Endothelial cell of umbilical vein (primary cell): ENCODE measurements around the gene LRFN5.

ENCODE experiments used
- CTCF ChIP-seq, 2 donors: IDR thresholded peaks; 1 replicate in 1 of 2; 2 replicates in 1 of 2; pipeline ENCODE4 v1.5.1; 2011; ENCODE audit warnings: low read length in 2 of 2, mild to moderate bottlenecking in 2 of 2, moderate library complexity in 2 of 2, control low read depth in 1 of 2, inconsistent platforms in 1 of 2, low read depth in 1 of 2; ENCODE audit not compliant: insufficient read depth in 1 of 2; ENCODE audit errors: extremely low read depth in 1 of 2
- EZH2 ChIP-seq: IDR thresholded peaks from 2 replicates; pipeline ENCODE4 v1.6.1; 2012; ENCODE audit warnings: borderline replicate concordance, low read depth, mild to moderate bottlenecking, moderate library complexity, low read length, inconsistent platforms; ENCODE audit not compliant: severe bottlenecking
- MYC ChIP-seq: IDR thresholded peaks from one replicate; pipeline ENCODE4 v1.6.1; 2011; ENCODE audit warnings: mild to moderate bottlenecking, low read depth, low read length
- POLR2A ChIP-seq: IDR thresholded peaks from 2 replicates; pipeline ENCODE4 v1.6.1; 2012; ENCODE audit warnings: low read depth, mild to moderate bottlenecking, control low read depth, low read length

GRCh38 chr14:41865894-41866293 lies 259.2 kb downstream of the LRFN5 start:
- no peak for TF ChIP-seq MYC
- TF ChIP-seq CTCF (IDR thresholded peaks at IDR 0.05; ENCODE audit: extremely low read depth in 1 of 2, insufficient read depth in 1 of 2, low read depth in 1 of 2, low read length in 2 of 2): no peak
- no peak for TF ChIP-seq POLR2A
- no peak for TF ChIP-seq EZH2
